Measurements from ENCODE around the gene FBXL20. TPM values are rescaled to one million over a fixed set of nuclear protein-coding genes. Genes with fewer than 3 reads are reported as not detected.
A peak's percentile ranks its signal among the peaks of the same experiment; 100 is the strongest.

Gene FBXL20
- total RNA-seq, 1 experiment from 2014 or later, result 17.2 TPM

- CTCF ChIA-PET, result no interaction called here
- RAD21 ChIA-PET (ENCODE audit: low non-redundant PET in 1 of 2, low total read pairs in 2 of 2, uncharacterized antibody in 2 of 2, unreplicated experiment in 2 of 2), result no interaction called here
Measured at GRCh38 chr17:39416141-39416540, 14.7 kb upstream of the FBXL20 start.

More at GRCh38 chr17:39416141-39416540, 14.7 kb upstream of the FBXL20 start:
- intact Hi-C loops (cut with micrococcal nuclease), result loop anchor here (10.0 kb wide), 1 partner anchor 99 kb away; no protein-coding TSS in a partner anchor
- Histone ChIP-seq H3K79me2 (ENCODE audit: insufficient read depth, low read length) (no peaks in the 10 kb centered on the region), H3K27me3 (ENCODE audit: insufficient read depth, low read length) (no peaks in the 10 kb centered on the region), H3K4me1 (ENCODE audit: control insufficient read depth in 1 of 2, insufficient read depth in 2 of 2, low read length in 2 of 2) (no peaks in the 10 kb centered on the region), H3K4me2 (ENCODE audit: low read length) (no peak overlapping the region), H3K36me3 (ENCODE audit: control insufficient read depth in 1 of 2, insufficient read depth in 2 of 2, low read length in 2 of 2) (peaks cover 39 to 45% of the 10 kb centered on the region in 2 experiments; a peak in 3 of 4 replicates), H3K9me3 (ENCODE audit: control insufficient read depth in 1 of 2, insufficient read depth in 1 of 2, low read depth in 1 of 2, low read length in 2 of 2) (no peaks in the 10 kb centered on the region), H4K20me1 (ENCODE audit: insufficient read depth) (no peaks in the 10 kb centered on the region), H3K4me3 (replicated peaks in 1 of 2; ENCODE audit: low read depth in 1 of 2, low read length in 2 of 2) (no peak overlapping the region), H3K9ac (ENCODE audit: low read length) (no peak overlapping the region), H2AFZ (ENCODE audit: low read depth, low read length, poor library complexity, severe bottlenecking) (no peak overlapping the region), H3K27ac (ENCODE audit: low read depth, low read length) (no peak overlapping the region), H3K9me2 (ENCODE audit: insufficient read depth) (no peaks in the 10 kb centered on the region)
- DNase-seq (ENCODE audit: low read depth, low spot score), result no peak
- TF ChIP-seq POLR2AphosphoS5 (IDR thresholded peaks at IDR 0.05; ENCODE audit: low read depth, low read length), result no peak
- no peak for TF ChIP-seq CTCF (IDR thresholded peaks at IDR 0.05 in 2 of 3, conservative IDR thresholded peaks at IDR 0.05 in 1 of 3; ENCODE audit: borderline replicate concordance in 1 of 3, insufficient read depth in 1 of 3, low read depth in 2 of 3, low read length in 2 of 3)
- TF ChIP-seq REST (IDR thresholded peaks at IDR 0.05; ENCODE audit: low read depth), result no peak
- no peak for TF ChIP-seq ZNF274 (IDR thresholded peaks at IDR 0.05; ENCODE audit: low read depth, low read length)
- TF ChIP-seq ZFX (IDR thresholded peaks at IDR 0.05), result no peak
- POLR2A ChIA-PET, result interaction anchor here (0.7 kb wide), 1 partner anchor 20 kb away, joined by 3 read pairs; no protein-coding TSS in a partner anchor
- ATAC-seq, result no peak
- BruUV-seq (replicated peaks), result TSS peak; percentile 20

Data from HCT116 (cell line).